Measurements from ENCODE around the gene RPL10.

Gene RPL10

DNA sequence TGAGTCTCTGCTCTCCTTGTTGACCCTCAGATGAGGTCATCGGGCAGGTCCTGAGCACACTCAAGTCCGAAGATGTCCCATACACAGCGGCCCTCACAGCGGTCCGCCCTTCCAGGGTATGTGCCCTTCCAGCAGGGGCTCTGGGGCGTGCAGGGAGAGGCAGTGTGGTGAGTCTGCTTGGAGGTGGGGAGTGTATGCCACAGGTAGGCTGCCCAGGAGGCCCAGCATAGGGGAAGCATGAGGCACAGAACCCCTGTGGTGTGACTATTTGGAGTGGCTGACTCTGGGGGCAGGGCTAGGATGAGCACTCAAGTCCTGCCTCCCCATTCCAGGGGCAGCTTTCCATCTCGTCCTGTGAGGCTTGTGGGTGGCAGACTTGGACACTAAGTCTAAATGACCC is 35.4 kb downstream of the RPL10 start:
- DNase-seq = no peak

DNA sequence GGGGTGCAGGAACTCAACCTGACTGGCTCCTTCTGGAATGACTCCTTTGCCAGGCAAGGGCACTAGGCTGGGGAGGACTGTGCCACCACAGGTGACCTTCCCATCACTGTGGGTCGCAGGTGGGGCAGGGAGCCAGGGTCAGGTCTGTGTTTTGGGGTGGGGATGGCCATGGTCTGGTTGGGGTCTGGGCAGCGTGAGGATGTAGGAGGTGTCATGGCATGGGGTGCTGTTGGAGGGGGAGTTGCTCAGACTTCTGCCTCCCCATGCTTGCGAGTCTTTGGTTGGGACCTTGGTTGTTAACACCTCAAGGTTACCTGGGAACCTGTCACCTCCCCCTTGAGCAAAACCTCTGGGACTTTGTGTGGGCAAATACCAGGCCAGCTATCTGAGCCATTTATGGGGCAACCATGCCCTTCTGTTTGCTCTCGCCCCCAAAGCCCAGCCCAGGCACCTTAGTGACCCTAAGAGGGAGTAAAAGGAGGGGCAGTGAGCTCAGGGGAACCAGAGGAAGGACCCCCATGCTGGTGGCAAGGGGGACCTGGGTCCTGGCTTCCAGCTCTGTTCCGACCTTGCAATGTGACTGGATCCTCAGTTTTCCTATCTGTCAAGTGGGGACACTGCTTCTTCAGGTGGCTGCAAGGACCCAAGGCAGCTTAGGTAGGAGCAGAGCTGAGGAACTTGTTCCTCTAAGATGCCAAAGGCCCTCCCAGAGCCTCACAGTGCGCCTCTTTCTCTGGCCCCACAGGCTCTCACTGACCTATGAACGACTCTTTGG is 36.4 kb downstream of the RPL10 start:
- no peak for DNase-seq

DNA sequence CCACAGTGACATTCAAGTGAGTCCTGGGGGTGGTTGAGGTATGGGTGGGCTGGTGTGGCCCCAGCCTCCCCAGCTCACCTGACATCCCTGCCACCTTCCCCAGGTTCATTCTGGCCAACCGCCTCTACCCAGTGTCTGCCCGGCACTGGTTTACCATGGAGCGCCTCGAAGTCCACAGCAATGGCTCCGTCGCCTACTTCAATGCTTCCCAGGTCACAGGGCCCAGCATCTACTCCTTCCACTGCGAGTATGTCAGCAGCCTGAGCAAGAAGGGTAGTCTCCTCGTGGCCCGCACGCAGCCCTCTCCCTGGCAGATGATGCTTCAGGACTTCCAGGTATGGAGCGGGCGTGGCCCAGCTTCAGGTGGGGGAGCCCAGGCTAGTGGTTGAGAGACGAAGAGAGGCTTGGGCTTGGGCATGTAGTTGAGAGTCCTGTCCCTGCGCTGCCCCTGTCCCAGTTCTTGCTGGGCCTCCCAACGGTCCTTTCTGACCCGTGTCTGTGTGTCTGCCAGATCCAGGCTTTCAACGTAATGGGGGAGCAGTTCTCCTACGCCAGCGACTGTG is 37.1 kb downstream of the RPL10 start:
- DNase-seq = no peak

DNA sequence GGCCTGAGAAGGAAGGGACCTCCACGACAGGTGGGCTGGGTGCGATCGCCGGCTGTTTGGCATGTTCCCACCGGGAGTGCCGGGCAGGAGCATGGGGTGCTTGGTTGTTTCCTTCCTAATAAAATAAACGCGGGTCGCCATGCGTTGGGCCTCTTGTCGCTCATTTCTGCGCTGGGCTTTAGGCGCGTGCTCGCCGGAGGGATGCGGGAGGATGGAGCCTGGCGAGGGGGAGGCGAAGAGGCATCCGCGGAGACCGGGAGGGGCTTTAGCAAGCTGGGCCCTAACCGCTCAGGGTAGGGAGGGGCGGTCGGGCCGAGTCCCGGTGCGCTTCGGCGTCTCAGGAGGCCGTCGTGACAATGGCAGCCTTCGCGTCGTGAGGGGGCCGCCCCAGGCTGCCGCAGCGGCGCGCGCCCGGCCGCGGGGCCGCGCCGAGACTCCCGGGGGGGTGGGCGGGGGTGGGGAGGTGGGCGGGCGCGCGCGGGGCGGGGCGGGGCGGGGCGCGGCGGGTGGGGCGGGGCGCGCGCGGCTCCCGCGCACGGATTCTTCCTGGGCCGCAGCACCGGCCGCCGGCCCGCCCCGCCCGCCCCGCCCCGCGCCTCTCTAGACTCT is 38.3 kb downstream of the RPL10 start:
- DNase-seq = peak; percentile 50

DNA sequence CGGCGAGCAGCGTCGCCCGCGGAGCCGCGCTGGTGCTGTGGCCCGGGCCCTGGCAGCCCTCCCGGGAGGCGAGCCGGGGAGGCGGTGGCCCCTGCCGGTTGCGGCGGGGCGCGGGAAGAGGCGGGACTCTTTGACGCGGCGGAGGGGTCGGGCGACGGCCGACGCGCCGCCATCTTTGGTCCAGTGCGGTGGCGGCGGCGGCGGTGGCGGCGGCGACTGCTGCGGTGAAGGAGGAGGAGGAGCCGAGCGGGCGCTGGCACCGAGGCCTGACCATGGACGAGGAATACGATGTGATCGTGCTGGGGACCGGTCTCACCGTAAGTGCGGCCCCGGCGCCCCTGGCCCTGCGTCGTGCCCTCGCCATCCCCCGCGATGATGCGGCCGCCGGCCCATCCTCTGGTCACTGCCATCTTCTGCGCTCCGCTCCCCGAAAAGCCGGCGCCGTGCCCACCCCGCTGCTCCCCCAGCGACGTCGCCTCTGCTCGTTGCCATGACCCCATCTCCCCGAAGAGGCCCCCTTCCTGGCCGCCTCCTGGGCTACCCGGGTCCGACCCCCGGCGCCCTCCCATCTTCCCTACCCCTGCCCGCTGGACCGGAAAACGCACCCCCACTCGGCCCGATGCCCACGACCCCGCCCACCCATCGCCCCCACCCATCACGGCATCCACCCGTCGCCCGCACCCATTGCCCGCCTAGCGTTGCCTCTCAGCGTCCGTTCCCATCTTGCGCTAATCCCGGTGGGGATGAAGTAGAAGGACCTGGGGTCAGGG is 39.0 kb downstream of the RPL10 start, which contains the start of gene GDI1:
Gene GDI1 (plus strand): TSS at position 172 of the 770 bp plus-strand sequence. CDS start 101 bp downstream, at position 273.
- DNase-seq = peak; percentile 58

DNA sequence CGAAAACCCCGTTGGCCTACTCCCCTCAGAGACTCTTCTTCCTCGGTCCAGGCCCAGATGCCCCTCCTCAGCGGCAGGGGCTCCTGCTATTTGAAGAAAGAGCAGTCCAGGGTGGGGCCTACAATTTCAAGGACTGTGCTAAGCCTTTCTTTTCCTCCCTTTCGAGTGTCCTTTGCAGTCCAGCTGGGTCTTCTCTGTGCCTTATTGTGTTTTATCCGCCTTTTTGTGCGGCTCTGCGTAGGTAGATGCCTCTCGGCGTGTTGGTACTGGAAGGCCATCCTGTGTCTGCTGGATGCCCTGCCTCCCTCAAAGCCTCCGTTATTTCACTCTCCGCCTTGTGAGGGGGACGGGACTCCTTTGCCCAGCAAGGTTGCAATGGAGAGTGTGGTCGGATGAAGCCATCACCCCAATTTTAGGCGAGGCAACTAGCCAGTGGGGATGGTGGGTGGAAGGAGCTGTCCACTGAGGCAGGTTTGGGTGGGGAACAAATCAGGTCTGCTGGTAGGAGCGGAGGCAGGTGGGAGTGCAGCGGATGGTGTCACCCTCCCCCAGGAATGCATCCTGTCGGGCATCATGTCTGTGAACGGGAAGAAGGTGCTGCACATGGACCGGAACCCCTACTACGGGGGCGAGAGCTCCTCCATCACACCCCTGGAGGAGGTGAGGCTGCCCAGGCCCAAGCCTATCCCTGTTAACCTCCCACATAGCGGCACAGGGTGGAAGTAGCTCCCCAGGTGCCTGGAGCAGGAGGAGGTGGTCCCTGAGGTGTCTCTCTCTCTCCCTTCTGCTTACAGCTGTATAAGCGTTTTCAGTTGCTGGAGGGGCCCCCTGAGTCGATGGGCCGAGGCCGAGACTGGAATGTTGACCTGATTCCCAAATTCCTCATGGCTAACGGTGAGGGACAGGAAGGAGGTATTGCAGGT is 40.1 kb downstream of the RPL10 start:
- no peak for DNase-seq

DNA sequence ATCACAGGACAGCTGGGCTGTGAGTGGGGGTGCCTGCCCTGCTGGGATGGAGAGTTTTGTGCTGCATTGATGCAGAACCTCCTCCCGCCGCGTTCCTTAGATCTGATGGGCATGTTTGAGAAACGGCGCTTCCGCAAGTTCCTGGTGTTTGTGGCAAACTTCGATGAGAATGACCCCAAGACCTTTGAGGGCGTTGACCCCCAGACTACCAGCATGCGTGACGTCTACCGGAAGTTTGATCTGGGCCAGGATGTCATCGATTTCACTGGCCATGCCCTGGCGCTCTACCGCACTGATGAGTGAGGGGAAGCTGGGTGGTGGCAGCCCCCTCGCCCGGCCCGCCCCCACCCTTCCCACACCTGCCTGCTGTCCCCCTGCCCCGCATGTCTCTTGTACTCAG is 41.7 kb downstream of the RPL10 start:
- DNase-seq = no peak

DNA sequence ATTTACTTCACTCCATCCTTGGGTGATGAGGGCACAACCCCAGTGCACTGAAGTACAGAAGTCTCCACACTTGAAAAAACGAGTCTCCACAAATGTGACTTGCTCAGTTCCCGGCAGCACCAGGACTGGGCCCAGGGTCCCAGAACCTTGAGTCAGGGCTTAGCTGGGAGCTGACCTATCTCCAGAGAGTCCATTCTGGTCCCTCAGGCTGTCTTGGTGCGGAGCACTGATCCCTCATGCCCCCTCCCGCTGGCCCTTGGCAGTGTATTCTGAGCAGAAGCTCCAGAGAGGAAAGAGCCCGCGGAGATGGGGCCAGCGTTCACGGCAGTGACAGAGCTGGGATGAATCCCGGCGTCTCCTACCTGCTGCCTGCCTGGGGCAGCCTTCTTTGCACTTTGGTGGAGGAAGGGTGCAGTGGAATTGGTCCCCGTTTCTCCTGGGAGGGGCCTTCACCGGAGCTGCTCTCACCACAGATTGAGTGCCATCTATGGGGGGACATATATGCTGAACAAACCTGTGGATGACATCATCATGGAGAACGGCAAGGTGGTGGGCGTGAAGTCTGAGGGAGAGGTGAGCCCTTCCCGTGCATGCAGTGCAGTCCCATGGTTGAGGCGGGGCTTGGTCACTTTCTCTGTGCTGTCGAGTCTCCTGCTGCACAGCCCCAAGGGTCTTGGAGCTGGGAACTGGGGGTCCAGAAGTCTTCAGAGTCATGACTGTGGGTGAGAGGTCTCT is 42.6 kb downstream of the RPL10 start:
- no peak for DNase-seq

DNA sequence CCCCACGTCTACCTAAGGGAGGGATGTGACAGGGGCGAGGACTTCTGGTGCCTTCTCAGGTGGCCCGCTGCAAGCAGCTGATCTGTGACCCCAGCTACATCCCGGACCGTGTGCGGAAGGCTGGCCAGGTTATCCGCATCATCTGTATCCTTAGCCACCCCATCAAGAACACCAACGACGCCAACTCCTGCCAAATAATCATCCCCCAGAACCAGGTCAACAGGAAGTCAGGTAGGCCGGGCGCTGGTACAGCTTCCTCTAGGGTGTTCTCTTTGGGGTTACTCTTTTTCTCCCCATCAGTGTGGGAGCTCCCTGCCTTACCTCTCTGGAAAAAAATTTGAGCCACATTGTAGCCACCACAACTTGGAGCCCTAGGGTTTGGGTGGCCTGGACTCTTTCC is 43.4 kb downstream of the RPL10 start:
- no peak for DNase-seq

DNA sequence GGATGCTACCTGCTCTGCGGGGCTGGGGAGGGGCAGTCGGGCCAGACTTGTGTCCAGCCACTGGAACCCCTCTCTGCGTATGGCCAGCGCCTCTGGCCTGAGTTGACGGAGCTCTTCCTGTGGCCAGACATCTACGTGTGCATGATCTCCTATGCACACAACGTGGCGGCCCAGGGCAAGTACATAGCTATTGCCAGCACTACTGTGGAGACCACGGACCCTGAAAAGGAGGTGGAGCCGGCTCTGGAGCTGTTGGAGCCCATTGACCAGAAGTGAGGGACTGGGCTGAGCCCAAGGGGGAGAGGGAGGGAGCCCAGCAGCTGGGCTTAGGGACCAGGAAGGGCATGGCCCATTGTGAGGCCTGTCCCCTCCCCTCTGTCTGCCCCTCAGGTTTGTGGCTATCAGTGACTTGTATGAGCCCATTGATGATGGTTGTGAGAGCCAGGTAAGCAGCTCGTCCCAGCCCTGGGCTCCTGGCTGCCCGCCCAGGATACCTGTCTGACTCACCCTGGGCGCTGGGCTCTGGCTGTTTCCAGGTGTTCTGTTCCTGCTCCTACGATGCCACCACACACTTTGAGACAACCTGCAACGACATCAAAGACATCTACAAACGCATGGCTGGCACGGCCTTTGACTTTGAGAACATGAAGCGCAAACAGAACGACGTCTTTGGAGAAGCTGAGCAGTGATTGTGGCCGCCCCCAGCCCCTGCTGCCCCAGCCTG is 44.0 kb downstream of the RPL10 start:
- no peak for DNase-seq

DNA sequence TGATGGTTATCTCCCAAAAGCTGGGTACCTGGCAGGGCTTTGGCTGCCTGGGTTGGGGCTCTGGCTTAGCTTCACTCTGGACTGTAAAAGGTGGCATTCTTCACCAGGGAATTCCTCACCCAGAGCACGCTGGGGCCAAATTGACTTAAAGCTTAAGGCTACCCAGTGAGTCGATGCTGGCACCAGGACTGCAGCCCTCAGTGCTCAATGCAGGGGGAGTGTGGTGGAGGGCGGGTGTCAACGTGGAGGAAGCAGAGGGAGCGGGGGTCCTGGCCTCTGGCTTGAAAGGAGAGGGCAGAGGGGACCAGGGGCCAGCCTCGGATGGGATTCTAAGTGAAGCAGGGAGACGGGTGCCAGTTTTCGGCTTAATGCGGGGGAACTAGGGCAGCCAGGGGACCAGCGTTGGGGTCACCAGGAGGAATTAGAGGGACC is 45.3 kb downstream of the RPL10 start:
- DNase-seq = no peak

DNA sequence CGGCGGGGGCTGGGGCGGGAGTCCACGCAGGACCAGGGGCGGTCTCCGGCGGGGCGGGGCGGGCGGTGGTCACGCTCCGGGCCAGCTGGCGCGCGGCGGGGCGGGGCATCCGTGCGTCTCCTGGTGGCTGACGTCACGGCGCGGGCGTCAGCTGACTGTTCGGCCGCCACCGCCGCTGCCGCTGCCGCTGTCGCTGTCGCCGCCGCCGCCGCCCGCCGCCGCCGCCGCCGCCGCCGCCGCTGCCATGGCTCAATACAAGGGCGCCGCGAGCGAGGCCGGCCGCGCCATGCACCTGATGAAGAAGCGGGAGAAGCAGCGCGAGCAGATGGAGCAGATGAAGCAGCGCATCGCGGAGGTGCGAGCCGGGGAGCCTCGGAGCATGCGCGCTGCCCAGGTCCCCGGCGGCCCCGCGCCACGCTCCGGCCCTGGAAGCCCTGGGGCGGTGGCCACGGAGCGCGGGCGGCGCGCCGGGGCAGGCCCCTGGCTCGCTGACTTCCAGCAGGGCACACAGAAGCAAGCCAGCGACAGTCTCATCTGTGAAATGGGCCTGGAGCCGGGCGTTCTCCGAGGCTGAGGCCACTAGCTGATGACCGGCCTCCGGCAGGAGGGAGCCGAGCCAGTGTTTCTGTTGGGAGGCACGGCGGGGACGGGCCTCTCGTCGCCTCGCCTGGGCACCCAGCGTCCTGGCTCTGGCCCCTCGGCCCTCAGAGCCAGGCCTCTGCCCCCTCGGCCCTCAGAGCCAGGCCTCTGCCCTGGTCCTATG is 46.0 kb downstream of the RPL10 start, which contains the start of gene FAM50A:
Gene FAM50A (plus strand): TSS at position 150 of the 763 bp plus-strand sequence. CDS start 95 bp downstream, at position 245.
- DNase-seq = peak; percentile 77

DNA sequence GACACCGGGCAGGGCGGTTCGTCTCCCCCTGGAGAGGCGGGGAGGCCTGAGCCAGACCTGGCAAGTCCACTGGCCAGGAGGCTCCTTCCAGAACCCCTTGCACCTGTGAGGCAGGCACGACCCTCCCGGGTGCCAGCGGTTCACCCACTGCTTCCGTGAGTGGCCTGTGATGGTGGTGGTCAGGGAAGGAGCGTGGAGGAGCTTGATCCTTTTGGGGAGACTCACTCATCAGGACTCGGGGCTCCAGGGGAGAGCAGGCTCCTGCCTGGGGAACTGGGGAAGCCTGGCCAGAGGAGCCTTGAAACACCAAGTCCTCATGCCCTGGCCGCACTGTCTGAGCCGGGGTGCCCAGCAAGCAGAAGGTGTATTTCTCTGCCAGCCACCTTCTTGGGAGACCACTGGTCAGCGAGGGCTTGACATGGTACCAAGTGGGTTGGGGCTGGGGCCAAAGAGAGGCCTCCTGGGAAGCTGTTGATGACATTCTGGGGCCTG is 46.6 kb downstream of the RPL10 start:
- DNase-seq = no peak

DNA sequence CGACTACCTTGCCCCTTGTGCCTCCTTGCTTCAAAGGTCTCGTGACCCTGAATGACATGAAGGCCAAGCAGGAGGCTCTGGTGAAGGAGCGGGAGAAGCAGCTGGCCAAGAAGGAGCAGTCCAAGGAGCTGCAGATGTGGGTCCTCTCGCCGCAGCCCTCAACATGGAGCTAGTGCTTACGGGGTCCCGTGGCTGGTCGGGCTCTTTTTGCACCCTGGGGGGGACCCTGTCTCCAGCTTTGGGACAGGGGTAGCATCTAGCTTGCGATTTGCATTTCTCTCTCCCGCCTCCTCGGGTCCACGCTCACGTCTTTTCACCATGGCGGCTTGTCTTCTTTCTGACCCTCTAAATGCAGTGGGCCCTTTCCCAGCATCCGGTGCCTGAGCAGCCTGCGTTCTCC is 47.6 kb downstream of the RPL10 start:
- no peak for DNase-seq

DNA sequence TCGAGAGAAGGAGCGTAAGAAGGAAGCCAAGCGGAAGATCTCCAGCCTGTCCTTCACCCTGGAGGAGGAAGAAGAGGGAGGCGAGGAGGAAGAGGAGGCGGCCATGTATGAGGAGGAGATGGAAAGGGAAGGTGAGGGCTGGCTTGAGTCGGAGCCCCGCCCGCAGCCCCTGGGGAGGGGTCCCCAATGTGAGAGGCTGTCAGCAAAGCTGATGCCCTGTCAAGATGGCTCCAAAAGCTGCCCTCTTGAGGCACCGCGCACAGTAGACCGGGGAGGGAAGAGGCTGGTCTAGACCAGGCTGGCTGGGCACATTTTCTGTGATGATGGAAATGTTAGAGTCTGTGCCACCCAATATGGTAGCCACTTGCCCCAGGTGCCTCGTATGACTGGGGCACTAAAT is 48.3 kb downstream of the RPL10 start:
- no peak for DNase-seq

DNA sequence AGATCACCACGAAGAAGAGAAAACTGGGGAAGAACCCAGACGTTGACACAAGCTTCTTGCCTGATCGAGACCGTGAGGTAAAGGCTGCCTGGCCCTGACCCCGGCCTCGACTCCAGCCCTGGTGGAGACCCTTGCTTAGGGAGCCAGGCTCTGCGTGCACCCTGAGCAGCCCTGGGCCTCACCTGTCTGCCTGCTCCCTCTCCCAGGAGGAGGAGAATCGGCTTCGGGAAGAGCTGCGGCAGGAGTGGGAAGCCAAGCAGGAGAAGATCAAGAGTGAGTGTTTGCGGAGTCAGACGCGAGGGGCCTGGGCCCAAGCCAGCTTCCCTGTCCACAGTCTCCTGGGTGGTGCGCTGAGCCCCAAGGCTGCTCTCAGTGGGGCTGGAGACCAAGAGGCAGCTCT is 50.3 kb downstream of the RPL10 start:
- no peak for DNase-seq

DNA sequence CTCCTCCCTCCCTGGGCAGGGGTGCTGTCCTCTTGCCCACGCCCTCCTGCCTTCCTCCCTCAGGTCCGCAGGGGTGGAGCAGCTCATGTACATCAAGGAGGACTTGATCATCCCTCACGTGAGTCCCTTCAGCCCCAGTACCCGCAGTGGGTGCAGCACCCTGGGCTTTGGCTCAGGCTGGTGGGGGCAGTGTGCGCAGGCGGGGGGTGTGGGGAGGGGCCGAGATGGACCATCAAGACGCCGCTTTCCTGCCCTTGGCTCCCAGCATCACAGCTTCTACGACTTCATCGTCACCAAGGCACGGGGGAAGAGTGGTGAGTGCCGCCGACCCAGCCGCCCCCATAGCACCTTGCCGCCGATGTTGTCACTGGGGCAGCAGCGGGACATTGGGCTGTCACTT is 51.4 kb downstream of the RPL10 start:
- DNase-seq = no peak

DNA sequence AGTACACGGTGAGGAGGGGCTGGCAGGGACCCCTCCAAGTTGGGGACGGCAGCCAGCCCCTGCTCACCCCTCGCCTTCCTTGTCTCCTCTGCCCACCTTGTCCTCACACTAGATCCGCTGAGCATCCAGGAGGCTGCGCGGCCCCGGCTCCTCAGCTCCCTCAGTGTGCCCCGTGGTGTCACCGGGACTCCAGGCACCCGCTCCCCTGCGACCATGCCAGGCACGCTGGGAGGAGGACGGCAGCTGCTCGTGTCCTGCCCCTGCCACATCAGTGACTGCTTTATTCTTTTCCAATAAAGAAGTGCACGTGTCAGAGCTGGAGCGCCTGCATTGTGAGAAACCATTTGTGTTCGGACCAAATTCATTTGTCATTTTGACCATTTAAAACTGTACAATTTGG is 52.1 kb downstream of the RPL10 start:
- DNase-seq = no peak
